Smooth muscle cell (in vitro differentiated cells): ENCODE data around the gene TAGLN2. TPM values are rescaled to one million over a fixed set of nuclear protein-coding genes. Genes with fewer than 3 reads are reported as not detected.

Source experiments
- DNase-seq: peaks from one replicate; lab custom pipeline; 2025; ENCODE audit not compliant: unreplicated experiment; lab: John Stamatoyannopoulos, UW
- H2AFZ ChIP-seq: fragments of 200-600 bp; sonication (generic); 2 replicates; pipeline ENCODE4 v1.6.0; 2016; ENCODE audit warnings: antibody characterized with exemption, low read depth, mild to moderate bottlenecking
- H3F3A ChIP-seq: fragments of 200-600 bp; sonication (generic); 2 replicates; pipeline ENCODE4 v1.6.0; 2017; ENCODE audit warnings: antibody characterized with exemption, low read depth
- H3K27ac ChIP-seq: fragments of 200-600 bp; sonication (generic); 2 replicates; pipeline ENCODE4 v1.5.1; 2016; ENCODE audit warnings: low read depth, mild to moderate bottlenecking
- H3K27me3 ChIP-seq: fragments of 200-600 bp; sonication (generic); 2 replicates; pipeline ENCODE4 v1.6.1; 2016; ENCODE audit warnings: low read depth, mild to moderate bottlenecking
- H3K36me3 ChIP-seq: fragments of 200-600 bp; sonication (generic); 2 replicates; pipeline ENCODE4 v1.5.1; 2016; ENCODE audit warnings: low read depth
- H3K4me1 ChIP-seq: fragments of 200-600 bp; sonication (generic); 2 replicates; pipeline ENCODE4 v1.5.1; 2016; ENCODE audit warnings: low read depth
- H3K4me2 ChIP-seq: fragments of 200-600 bp; sonication (generic); 2 replicates; pipeline ENCODE4 v1.6.0; 2016; ENCODE audit warnings: mild to moderate bottlenecking
- H3K4me3 ChIP-seq: fragments of 200-600 bp; sonication (generic); 2 replicates; pipeline ENCODE4 v1.5.1; 2016; ENCODE audit warnings: mild to moderate bottlenecking
- H3K79me2 ChIP-seq: fragments of 200-600 bp; sonication (generic); 2 replicates; pipeline ENCODE4 v1.6.0; 2016; ENCODE audit warnings: low read depth, mild to moderate bottlenecking
- H3K9ac ChIP-seq: fragments of 200-600 bp; sonication (generic); 2 replicates; pipeline ENCODE4 v1.6.0; 2016; ENCODE audit warnings: low read depth
- H3K9me3 ChIP-seq: fragments of 200-600 bp; sonication (generic); replicated peaks from 2 replicates; pipeline ENCODE4 v1.5.1; 2016; ENCODE audit warnings: low read depth
- H4K20me1 ChIP-seq: fragments of 200-600 bp; sonication (generic); 2 replicates; pipeline ENCODE4 v1.6.0; 2016; ENCODE audit warnings: low read depth
- WGBS: methylation state at CpG from one replicate; pipeline ENCODE4 v1.1.7; 2016; ENCODE audit warnings: low lambda C conversion rate; 5-methylcytosine and 5-hydroxymethylcytosine counted together
- polyA plus RNA-seq: library from polyadenylated mRNA; unstranded; fragments of >200 nt; fragmentation: Nextera tagmentation; extraction: Ambion mirVana; gene quantifications from 2 replicates; pipeline ENCODE4 v1.2.1, GENCODE V29; 2016
- total RNA-seq: library from RNA; depleted of rRNA; stranded (reverse); fragments of >200 nt; gene quantifications from 2 replicates; pipeline ENCODE4 v1.2.3, GENCODE V29; 2014
- TF ChIP-seq, protein P1 (sequence below): fragments of 200-600 bp; sonication (generic); IDR thresholded peaks from 2 replicates; pipeline ENCODE4 v1.5.1; 2017; ENCODE audit warnings: borderline replicate concordance, mild to moderate bottlenecking, antibody characterized with exemption; ENCODE audit not compliant: insufficient read depth, poor library complexity, severe bottlenecking

The TAGLN2 gene
- total and polyA plus RNA-seq, 2 experiments from 2014 or later, result 408 to 1,005 TPM

DNA sequence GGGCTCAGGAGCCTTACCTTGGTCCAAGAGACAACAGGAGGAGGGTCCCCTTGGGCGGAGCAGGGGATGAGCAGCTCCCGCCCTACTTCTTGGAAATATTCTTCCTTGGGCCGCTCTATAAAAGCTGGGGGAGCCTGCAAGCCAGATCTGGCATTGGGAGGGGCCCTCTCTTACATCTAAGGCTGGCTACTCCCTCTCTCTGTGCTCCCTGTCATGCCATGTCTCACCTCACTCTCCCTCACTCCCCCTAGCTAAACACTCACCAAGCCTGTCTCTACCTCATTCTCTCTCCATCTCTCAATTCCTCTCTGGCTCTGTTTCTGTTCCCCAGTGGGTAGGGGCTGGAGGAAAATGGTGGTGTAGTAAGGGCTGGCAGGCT is 6.5 kb upstream of the TAGLN2 start:
- Histone ChIP-seq H3K27ac (no peak overlapping the region), H3K4me1 (no peaks in the 10 kb centered on the region), H3K9me3 (no peaks in the 10 kb centered on the region), H3K27me3 (no peaks in the 10 kb centered on the region), H3K36me3 (no peaks in the 10 kb centered on the region), H2AFZ (no peak overlapping the region), H3F3A (no peaks in the 10 kb centered on the region), H3K4me3 (no peak overlapping the region), H3K79me2 (no peaks in the 10 kb centered on the region), H3K9ac (no peak overlapping the region), H4K20me1 (no peaks in the 10 kb centered on the region), H3K4me2 (no peak overlapping the region)
- TF ChIP-seq, protein P1, sequence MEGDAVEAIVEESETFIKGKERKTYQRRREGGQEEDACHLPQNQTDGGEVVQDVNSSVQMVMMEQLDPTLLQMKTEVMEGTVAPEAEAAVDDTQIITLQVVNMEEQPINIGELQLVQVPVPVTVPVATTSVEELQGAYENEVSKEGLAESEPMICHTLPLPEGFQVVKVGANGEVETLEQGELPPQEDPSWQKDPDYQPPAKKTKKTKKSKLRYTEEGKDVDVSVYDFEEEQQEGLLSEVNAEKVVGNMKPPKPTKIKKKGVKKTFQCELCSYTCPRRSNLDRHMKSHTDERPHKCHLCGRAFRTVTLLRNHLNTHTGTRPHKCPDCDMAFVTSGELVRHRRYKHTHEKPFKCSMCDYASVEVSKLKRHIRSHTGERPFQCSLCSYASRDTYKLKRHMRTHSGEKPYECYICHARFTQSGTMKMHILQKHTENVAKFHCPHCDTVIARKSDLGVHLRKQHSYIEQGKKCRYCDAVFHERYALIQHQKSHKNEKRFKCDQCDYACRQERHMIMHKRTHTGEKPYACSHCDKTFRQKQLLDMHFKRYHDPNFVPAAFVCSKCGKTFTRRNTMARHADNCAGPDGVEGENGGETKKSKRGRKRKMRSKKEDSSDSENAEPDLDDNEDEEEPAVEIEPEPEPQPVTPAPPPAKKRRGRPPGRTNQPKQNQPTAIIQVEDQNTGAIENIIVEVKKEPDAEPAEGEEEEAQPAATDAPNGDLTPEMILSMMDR, result no peak
- DNase-seq, result no peak
- WGBS, result 100% methylated on average over 3 of the region's 3 CpGs

DNA sequence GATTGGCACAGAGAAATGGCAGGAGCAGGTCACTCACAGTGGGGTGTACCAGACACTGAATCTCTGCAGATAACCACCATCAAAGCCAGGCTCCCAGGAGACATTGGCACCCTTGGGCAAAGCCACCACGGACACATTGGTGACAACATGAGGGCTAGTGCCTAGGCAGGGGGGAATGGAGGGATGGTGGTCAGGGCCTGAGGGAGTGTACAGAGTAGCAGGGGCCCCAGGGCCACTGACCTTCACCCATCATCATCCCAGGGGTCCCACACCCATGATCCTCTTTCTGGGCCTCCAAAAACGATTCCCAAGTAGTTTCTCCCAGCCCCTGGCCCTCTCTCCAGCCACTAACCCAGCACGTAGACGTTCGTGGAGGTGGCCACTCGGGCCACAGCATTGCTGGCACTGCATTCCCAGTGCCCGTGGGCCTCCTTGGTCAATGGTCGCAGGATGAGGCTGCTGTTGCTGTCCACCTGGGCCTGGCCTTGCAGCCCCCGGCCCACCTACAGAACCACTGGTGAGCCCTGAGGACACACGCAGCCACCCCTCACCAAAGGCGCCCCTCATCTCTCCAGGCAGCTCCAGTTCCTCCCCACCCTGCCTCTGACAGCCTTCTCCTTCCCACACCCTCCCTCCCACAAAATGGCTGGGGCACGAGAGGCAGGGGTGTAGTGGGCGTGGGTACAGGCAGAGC is 5.9 kb upstream of the TAGLN2 start:
- DNase-seq, result no peak
- TF ChIP-seq, protein P1, result no peak
- Histone ChIP-seq H3K9ac (no peak overlapping the region), H3K27ac (no peak overlapping the region), H3F3A (no peaks in the 10 kb centered on the region), H2AFZ (no peak overlapping the region), H3K79me2 (no peaks in the 10 kb centered on the region), H3K4me2 (no peak overlapping the region), H3K36me3 (no peaks in the 10 kb centered on the region), H3K27me3 (no peaks in the 10 kb centered on the region), H3K4me1 (no peaks in the 10 kb centered on the region), H3K4me3 (no peak overlapping the region), H4K20me1 (no peaks in the 10 kb centered on the region), H3K9me3 (no peaks in the 10 kb centered on the region)
- WGBS, result 93% methylated on average over 13 of the region's 13 CpGs

DNA sequence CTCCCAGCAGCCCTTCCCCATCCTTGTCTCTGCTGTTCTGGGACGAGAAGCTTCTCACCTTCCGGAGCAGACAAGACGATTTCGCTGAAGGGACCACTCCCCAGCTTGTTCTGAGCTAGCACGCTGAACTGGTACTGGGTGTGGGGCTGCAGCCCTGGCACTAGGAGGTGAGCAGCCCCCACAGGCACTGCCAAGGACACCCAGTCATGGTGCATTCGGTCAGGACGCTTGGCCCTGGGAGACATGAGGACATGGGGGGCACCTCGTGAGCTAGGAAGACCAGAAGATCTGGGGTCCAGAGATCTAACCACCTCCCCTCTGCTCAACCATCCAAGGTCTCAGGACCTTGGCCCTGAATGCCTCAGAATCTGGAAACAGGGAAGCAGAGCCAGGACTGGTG is 5.3 kb upstream of the TAGLN2 start:
- 98% methylated on average over 8 of the region's 8 CpGs for WGBS
- no peaks in the 10 kb centered on the region for H4K20me1 ChIP-seq
- no peak overlapping the region for H3K4me3 ChIP-seq
- no peak overlapping the region for H3K4me2 ChIP-seq
- no peaks in the 10 kb centered on the region for H3K9me3 ChIP-seq
- TF ChIP-seq, protein P1, result no peak
- DNase-seq, result no peak
- no peaks in the 10 kb centered on the region for H3K4me1 ChIP-seq
- H3K9ac ChIP-seq, result no peak overlapping the region
- H2AFZ ChIP-seq, result no peak overlapping the region
- H3K27me3 ChIP-seq, result no peaks in the 10 kb centered on the region
- H3K27ac ChIP-seq, result no peak overlapping the region
- H3K36me3 ChIP-seq, result no peaks in the 10 kb centered on the region
- H3K79me2 ChIP-seq, result no peaks in the 10 kb centered on the region
- no peaks in the 10 kb centered on the region for H3F3A ChIP-seq

DNA sequence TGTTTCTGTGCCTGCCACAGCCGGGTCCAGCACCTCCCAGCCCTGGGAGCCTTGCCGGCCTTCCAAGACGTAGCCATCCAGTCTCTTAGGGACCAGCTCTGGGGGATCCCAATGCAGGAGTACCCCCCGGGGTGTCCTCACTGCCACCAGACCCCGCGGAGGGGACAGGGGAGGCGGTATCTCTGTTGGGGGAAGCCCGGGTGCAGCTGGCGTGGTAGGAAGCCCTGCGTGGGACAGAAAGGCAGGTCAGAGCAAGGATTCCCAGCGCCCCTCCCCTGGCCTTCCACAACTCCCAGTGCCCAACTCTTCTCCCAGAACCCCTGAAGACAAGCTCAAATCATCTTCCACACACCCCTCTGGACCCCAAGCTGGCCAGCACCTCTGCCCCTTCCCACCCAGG is 4.9 kb upstream of the TAGLN2 start:
- no peak overlapping the region for H2AFZ ChIP-seq
- H3K79me2 ChIP-seq, result no peaks in the 10 kb centered on the region
- no peak overlapping the region for H3K4me3 ChIP-seq
- TF ChIP-seq, protein P1, result no peak
- H3K4me1 ChIP-seq, result no peaks in the 10 kb centered on the region
- H3K27me3 ChIP-seq, result no peaks in the 10 kb centered on the region
- H3K9me3 ChIP-seq, result no peaks in the 10 kb centered on the region
- 93% methylated on average over 9 of the region's 11 CpGs for WGBS
- no peaks in the 10 kb centered on the region for H3F3A ChIP-seq
- H3K4me2 ChIP-seq, result no peak overlapping the region
- no peak overlapping the region for H3K9ac ChIP-seq
- no peaks in the 10 kb centered on the region for H3K36me3 ChIP-seq
- no peak overlapping the region for H3K27ac ChIP-seq
- H4K20me1 ChIP-seq, result no peaks in the 10 kb centered on the region
- DNase-seq, result no peak
